CD4-positive, alpha-beta T cell treated with Interleukin-4 for 1 hour (primary cell): ENCODE results near the gene ARHGAP18.

Experiments
- DNase-seq, 2 donors: peaks; one replicate each; pipeline ENCODE4 v3.0.0-alpha.2; 2020 to 2022

ARHGAP18 gene

GRCh38 chr6:129638686-129639085 is 71.3 kb downstream of the ARHGAP18 start:
- DNase-seq, result no peak

DNA sequence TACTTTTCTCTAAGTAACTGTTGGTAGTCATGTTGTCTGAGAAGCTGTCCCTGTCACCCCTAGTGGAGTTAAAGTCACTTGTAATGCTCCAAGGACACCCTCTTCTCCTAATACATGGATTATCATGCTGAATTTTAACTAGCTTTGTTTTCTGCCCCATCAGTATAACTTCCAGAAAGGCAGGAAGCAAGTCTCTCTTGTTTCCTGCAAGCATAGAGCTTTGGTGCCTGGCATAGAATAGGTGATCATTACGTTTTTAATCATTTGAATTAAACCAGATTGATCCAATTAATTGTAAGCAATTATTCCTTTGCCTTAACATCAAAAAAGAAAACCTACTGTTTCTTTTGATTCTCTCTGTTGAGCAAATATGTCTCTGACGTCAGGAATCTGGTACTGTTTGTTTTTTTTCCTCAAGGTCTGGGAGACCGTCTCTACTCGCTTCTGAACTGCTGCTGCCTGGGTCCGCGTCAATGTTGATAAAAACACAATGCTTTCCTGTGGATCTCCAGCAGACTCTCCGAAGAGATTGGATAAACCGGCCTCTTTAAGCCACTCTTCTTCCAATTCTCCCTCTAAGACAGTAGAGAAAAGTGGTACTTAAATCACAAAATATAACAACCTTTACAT is 71.8 kb downstream of the ARHGAP18 start:
- DNase-seq, result no peak

DNA sequence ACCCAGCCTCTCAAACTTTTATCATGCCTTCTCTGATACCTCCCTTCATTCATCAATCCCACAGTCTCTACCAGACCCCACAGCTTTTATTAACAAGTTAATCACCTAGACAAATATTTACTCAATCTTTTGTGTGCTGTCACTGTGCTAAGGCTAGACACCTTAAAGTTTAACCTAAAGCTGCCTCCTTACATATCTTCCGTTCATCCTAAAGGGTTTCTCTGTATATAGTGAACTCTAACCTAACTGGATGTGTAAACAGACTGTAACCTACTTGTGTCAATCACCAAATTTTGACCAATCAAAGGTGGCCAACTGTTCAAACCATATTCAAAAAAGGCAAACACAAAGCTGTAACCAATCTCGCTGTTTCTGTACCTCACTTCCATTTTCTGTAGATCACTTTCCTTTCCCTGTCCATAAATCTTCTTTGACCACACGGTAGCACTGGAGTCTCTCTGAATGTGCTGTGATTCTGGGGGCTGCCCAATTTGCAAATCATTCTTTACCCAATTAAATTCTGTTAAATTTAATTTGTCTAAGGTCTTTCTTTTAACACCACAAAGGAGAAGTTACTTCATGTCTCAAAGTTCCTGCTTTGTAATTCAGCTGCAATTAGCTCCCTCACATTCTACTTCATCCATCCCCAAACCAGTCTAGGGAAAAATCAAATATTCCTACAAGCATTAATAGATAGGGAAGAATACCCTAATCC is 72.5 kb downstream of the ARHGAP18 start:
- DNase-seq, result no peak

- DNase-seq, result no peak
Observed at GRCh38 chr6:129635396-129636130, 74.4 kb downstream of the ARHGAP18 start.

DNA sequence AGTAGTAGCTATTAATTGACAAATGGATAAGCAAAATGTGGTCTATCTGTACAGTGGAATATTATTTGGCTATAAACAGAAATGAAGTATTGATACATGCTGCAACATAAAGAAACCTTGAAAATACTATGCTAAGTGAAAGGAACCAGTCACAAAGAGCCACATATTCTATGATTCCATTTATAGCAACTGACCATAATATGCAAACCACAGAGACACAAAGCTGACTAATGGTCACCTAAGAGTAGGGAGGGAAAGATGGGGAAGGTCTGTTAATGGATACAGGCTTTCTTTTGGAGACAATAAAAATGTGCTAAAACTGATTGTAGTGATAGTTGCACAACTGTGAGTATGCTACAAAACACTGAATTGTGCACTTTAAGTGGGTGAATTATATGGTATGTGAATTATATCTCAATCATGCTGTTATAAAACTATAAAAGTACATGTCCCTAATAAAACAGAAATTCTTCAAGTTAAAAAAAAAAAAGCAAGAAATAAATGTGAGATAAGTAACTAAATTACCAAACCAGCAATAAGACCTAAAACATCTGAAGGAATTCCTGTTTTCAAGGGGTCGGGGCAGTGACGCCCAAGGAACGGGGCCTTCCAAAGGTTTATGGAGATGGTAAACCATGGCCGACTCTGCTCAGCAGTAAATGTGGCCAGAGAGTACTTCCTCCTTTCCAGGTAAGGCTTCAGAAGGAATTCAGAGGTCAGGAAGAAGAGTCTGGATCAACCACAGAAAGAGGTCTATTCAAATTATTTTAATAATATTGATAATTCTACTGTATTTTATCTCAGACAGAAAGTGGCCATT is 75.4 kb downstream of the ARHGAP18 start:
- DNase-seq, result no peak

DNA sequence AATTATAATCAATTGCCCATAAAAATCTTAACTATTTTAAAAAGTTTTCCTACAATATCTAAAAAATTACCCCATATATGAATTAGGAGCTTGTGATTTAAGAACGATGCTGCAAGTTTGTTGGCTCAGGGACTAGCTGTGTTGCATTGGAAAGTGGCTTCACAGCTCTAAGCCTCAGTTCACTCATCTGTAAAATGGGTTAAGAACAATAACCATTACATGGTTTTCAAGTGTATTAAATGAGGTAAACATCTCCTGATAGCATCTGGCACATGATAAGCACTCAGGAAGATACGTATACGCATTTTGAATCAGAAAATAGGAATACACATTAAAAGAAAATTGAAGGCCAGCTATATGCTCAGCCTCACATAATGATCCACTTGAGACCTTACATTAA is 76.4 kb downstream of the ARHGAP18 start:
- DNase-seq, result no peak

GRCh38 chr6:129632172-129632613 is 77.8 kb downstream of the ARHGAP18 start:
- DNase-seq, result no peak

- DNase-seq, result no peak
Observed at GRCh38 chr6:129631070-129631469, 78.9 kb downstream of the ARHGAP18 start.

GRCh38 chr6:129630596-129630995 is 79.4 kb downstream of the ARHGAP18 start:
- no peak for DNase-seq

DNA sequence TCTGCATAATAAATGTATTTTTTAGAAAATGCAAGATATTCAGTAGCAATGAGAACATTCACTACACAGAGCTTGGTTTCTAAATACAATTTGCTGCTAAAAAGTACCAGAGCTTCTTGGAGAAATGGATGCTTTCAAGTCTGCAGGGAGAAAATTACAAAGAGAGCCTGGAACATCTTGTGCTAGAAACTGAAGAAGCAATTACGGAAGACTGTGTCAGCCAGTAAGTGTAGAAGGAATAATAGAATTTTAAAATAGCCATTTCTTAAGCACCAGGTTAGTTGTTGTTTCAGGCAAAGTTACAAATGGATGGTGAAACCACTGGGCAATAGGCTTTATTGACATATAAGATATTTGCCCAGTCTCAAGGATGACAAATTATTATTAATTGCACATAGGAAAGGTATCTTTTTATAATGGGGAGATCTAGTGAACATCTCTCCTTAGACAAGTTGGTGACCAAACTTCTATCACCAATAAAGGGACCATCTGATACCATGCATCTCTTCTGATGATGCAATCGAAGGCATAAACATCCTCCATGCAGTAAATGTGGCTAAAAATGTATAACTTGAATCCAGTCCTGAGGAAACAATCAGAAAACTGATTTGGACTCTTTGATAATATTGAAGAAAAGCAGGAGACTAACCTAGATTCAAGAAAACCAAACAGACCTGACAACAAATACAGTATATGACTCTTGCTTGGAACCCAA is 81.7 kb downstream of the ARHGAP18 start:
- no peak for DNase-seq

DNA sequence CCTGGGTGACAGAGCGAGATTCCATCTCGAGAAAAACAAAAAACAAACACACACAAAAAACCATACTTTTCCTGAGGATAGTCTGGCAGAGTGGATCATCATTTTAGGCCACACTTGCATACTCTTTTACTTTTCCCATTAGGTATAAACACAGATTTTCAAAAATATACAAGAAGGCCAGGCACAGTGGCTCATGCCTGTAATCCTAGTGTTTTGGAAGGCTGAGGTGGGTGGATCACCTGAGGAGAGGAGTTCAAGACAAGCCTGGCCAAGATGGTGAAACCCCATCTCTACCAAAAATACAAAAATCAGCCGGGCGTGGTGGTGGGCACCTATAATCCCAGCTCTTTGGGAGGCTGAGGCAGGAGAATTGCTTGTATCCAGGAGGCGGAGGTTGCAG is 85.5 kb downstream of the ARHGAP18 start:
- DNase-seq, result no peak

GRCh38 chr6:129623008-129623732 is 86.8 kb downstream of the ARHGAP18 start:
- DNase-seq, result no peak

DNA sequence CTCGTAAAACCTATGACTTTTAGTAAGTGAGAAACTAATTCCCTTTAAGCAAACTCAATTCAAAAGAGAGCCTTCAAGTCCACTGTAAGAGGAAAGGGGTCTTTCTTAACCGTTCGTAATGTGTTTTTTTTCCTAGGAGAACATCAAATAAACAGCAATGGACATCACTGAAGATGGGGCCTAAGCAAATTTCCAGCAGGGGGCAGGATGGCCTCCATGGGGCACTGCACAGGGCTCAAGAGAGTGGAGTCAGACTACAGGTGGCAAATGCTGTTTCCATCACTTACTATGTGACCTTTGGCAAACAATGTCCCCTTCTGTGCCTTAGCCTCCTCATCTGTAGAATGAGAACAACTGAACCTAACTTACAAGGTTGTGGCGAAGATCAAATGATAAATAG is 88.7 kb downstream of the ARHGAP18 start:
- DNase-seq, result peak; percentile 36 to 37

DNA sequence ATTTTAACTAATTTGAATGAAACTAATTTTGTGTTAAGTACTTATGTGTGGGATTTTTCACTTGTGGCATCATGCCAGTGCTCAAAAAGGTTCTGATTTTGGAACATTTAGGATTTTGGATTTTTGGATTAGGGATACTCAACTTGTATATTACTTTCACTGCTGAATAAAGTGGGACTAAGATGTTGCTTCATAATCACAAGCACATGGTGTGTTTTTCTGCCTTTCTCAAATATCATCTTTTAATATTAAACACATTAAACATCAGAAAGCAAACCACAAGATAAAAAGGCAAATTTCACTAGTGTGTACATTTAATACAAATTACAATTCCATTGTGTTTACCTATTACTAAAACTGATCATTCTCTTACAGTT is 89.8 kb downstream of the ARHGAP18 start:
- DNase-seq, result no peak

DNA sequence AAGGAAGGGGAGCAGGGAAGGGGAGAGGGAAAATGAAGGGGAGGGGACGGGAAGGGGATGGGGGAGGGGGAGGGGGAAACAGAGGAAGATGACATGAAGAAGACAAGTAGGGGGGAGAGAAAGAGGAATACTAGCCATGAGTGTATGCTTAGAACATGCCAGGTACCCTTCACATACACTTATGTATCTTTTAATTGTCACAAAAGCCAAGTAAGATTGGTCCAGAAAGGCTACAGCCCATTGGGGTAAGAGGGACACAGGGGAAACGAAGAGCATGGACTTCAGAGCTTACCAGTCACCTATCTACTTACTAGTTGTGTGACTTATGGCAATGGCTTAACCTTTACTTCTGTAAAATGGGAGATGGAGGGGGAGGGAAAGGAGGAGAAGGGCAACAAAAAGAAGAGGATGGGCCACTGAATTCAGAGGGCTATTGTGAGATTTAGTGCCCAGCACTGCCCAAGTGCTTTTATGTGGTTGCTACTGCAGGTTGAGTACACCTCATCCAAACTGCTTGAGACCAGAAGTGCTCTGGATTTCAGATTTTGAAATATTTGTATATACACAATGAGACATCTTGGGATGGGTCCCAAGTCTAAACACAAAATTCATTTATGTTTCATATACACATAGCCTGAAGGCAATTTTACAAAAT is 90.3 kb downstream of the ARHGAP18 start:
- DNase-seq, result no peak

DNA sequence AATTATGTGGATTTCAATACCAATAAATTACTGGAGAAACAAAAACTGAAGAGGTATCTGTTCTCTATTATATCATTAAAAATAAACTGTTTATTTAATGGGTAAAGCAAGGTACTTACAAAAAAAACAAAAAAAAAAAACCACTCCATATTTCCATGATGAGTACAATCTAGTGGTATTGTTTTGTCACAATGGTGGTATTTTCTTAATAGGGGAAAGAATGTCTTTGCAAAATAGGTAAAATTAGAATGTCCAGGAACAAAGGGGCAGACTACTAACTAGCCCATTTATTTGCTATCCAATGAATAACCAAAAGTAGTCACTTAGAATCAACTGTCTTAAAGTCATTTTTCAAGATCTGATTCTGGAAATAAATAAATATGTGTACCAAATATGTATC is 92.0 kb downstream of the ARHGAP18 start:
- DNase-seq, result no peak

DNA sequence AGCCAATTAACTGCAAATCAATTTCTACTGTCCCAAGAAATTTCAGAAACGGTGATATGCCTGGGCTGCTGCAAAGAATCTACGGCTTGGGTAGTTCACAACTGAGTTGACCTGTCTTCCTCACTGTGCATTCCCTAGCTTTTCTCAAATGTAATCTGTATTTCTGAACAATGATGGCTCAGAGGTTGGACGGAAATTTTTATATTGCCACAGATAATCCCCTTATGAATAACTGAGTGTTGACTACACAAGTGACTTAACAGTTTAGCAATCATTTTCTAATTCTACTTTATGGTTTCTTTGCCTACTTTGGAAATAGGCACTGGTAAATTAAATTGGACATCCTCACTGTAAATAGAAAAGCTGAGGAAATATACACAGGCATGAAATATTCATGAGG is 94.5 kb downstream of the ARHGAP18 start:
- DNase-seq, result no peak

DNA sequence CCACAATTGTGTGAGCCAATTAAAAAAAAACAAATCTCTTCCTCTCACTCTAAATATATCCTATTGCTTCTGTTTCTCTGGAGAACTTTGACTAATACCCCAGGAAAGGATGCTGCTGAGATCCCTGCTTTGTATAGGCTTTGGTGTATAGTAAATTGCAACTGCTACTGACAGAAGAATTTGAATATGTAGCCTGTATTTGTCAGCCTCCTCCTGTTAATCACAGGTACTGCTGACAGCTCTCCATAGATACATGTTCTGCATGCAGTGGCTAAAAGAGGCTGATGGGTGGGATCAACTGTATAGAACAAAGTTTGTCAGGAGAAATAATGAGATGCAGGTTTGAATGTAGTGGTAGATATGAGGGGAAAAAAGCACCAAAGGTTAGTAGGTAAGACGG is 95.0 kb downstream of the ARHGAP18 start:
- DNase-seq, result no peak

- no peak for DNase-seq
Observed at GRCh38 chr6:129614464-129614863, 95.5 kb downstream of the ARHGAP18 start.

DNA sequence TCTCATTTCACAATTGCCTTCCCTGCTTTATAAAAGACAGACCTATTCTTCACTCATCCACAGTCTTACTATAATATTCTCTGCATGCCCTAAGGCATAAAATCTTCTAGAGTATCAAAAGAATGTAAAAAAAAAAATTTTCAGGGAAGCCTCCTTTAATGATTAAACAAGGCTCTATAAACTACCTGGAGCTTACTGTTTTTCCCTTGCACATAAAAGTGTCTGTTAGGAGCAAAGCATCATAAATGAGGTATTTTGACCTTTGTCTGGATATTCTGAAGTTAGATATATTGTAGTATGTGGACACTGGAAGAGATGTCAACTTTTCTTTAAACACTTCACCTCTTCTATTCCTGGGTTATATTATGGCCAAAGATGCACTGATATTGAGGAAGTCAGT is 97.5 kb downstream of the ARHGAP18 start:
- DNase-seq, result no peak

DNA sequence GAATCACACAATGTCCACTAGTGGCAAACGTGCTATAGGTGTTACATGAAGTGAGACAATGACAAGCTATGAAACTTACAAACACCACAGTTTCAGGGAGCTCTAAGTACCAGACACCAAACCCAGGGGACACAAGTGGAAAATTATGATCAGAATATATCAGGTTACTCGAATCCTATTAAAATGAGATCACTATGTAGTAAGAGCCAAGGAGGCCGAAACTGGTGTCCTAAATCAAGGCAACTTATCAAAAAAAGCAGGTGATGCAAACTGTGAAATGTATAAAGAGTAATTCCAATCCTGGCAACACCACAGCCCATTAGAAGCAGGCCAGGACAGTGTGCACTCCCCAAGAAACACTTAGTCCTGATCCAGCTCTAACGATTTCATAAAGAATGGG is 100.3 kb downstream of the ARHGAP18 start:
- DNase-seq, result no peak
